ENCODE data around the gene XYLT1.
"Not testable (repeated sequence)": the region's sequence is repeated elsewhere in the genome, so short reads cannot be mapped to it uniquely, and the experiment has no call there.

Gene XYLT1

DNA sequence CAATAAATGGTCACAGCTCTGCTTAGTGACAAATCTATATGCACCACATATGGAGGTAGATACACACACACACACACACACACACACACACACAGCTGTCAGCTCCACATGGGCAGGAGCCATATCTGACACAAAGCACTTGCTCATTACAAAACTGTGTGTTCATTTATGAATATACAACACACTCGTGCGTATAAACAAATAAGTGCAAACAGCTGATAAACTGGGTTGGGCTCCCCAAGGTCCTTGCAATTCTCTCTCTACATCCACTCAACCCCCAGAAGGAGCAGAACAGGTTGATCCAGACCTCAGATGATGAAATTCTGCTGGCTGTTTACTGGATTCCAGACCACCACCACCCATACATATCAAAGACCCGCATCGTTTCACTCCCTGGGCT, 140.7 kb downstream of the XYLT1 start:
- DNase-seq: no peak

DNA sequence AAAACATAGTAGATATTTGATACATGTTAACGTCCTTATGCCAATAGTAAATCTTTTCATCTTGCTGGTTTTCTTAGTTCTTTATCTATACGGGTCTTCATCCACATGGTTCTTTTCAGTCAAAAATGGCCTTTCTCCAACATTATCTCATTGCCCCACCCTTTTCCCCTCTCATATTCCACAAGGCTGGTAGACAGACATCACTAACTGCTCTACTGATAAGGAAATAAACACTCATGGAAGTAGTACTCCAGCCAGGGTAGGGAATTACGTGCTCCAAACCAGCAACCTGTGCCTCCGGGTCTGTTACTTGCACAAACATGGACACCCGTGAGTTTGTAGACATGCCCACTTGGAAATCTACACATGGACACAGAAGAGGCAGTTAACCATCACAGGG, 141.4 kb downstream of the XYLT1 start:
- no peak for DNase-seq

DNA sequence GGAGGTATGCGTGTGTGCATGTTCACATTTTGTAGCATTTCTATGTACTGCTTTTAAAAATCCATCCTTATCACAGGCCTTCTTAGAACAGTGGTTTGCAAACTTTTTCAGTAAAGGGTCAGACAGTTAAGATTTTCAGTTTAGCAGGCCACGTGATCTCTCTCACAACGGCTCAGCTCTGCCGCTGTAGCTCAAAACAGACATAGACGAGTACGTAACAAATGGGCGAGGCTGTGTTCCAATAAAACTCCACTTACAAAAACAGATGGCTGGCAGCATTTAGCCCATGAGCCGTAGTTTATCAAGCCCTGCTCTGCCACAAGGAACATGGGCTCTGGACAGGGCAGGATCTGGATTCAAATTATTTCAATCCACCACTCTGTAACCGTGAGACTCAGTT, 141.8 kb downstream of the XYLT1 start:
- DNase-seq: no peak

DNA sequence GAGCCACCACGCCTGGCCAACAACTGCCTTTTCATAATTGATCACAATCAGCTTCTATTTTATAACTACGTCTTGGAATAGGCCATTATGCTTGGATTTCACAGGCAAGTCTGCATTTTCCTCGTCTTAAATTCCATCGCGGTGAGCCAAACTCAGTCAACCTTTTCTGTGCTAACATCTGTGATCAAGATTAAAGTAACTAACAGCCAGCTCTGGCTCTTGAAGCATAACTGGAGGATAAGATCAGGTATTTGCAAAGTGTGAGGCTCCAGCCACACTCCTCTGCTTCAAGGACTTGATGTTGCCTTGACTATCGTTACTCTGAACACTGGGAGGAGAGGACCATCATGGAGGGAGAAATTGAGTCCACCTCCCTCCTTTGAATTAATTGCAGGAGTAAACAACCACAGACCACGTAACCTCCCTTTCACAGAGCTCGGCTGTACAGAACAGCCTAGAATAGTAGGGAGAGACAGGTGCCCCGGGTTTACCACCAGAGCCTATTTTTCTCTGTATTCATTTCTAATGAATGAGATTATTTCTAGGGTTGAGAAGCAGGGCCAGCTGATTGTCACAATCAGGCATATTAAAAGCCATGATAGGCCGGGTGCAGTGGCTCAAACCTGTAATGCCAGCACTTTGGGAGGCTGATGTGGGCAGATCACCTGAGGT, 143.0 kb downstream of the XYLT1 start:
- DNase-seq: no peak

DNA sequence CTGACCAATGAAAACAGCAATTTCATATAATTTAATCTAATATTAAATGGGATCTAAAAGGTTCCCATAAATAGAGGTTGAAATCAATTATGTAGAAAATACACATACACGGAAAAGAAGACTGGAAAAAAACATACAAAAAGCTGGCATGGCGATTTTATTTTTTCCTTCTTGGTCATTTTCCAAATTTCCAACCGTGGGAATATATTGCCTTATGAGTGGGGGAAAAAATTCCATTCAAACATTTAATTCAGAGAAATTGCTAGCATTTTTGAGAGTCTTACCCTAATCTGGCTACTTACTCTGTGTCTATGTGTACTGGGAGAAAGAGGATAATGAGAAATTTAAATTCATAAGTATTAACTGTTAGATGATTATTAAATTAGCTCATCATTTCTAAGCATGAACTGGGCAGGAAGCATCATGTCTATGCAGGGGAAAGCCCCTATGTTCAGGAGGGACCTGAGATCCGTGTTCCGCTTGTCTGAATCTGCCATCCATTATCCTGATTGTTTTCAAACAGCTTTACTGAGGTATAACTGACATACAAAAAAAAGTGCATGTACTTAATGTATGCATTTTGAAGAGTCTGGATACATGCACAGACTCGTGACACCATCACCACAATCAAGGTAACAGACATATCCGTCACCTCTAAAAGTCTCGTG, 145.2 kb downstream of the XYLT1 start:
- no peak for DNase-seq

DNA sequence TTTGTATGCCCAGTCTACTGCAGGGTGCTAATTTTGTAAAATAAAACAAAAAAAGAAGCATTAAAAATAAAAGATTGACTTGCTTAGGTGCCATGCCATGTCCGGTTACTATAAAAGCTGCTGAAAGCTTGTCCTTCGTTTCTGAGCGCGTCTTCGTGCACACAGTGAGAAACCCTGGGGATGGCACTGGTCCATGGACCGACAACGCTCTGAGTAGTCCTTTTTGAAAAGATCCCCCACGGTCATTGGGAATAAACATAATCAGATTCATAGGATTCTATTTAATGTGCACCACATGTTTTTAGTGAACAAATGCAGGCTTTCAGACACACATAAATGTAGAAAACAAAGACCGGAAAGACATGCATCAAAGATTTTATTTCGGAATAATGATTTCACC, 146.3 kb downstream of the XYLT1 start:
- no peak for DNase-seq

DNA sequence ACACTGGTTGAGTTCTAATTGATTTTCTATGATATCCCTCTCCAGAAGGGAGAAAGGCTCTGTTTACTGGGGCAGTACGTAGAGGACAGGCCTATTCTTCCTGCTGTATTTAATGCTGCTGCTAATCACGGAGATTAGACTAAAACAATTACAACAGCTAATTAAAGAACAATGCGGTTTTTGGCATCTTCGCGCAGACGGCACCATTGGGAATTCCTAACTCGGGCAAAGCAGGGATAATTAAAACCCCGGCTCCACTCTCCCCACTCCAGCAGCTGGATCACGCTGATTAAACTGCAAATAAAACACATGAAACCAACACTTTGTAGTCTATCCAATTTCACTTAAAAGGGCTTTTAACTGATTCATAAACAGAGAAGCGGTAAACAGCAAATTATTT, 147.6 kb downstream of the XYLT1 start:
- DNase-seq: no peak

DNA sequence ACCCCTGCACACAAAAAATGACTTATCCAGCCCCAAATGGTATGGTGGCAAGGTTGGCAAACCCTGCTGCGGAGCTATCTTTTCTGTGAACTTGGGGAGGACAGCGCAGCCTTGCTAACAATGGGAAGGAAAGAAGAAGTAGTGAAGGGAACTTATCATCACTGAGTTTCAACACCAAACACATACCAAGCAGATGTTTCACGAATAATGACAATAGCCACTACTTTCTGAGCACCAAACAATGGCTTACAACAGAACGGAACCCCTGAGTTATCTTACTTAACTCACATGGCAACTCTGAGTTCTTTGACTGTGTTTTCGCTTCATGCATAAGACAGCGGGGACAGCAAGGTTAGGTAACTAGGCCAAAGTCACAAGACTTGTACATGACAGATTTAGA, 148.9 kb downstream of the XYLT1 start:
- DNase-seq: no peak

DNA sequence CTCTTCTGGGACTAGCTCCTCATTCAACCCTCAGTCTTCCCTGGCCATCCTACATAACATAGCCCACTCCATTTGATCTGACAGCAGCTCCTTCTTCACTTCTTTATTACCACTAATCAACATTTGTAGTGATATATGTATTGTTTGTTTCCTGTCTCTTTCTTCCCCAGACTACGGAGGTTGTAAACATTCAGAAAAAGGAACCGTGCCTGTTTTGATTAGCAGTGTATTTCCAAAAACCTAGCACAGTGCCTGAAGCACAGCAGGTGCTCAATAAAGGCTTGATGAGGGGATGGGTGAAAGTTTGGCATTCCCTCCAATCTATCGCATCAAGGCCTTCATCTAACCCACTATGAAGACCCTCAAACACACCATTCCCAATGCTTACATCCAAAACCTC, 150.8 kb downstream of the XYLT1 start:
- no peak for DNase-seq

DNA sequence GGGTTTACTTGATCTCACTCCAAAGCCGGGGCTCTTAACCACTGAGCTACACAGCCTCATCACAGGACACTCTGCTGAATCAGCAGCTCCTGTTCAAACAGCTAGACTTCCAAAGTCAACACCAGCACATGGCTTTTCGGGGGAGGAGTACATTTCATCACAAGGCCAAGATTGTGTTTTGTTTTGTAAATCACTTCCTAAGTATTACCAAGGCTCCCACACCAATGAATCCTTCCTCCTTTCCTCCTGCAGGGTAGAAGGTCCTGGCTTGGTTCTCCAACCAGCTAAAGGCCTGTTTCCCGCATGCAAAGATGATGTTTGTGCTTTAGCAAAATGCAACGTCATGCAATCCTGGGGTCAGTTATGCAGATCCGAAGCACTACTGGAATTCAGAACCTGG, 152.5 kb downstream of the XYLT1 start:
- DNase-seq: no peak

DNA sequence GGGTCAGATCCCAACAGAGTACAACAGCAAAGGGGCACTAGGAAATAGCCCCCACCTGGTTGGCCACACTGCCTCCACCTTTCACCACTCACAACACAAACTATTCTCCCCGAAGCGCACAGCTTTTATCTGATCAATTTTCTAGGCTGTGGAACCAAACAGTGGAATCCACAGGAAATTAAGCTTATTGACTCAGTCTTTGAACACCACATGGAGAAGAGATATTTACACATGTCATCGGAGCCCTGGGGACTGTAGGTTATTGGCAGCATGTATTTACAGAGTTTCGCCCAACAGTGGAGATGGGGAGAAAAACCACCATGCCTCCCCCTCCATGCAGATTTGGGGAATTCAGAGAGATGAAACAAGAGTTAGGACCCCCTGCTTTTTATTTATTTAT, 154.8 kb downstream of the XYLT1 start:
- no peak for DNase-seq

DNA sequence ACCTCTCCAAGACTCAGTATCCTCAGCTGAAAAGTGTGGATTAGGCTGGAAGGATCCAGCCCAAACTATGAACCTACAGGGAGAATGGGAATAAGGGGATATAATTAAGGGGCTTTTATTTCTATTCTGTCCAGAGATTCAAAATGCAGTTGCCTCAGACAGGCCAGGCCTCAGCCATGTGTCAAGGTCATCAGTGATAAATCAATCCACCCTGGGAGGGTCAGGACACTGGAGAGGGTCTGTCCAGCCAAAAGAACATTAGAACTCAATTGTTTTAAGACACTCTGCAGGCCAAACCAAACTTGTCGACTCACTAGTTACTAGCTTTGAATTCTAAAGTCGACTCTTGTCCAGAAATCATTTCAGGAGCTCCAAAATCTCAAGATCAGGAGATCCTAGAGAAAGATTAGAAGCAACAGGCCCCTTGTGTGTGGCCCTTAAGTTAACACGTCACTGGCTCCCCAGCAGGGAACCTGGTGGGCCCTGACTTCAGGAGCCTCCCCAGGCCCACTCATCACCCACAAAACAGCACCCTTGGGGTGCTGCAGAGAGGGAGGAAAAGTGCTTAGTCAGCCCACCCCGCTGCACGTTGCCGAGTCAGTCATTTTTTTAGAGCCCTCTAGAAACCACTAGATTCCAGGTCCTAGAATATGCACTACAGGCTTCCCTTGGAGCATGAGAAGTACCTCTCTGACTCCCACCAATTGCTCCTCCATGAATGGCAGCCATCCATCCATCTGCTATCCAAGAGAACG, 156.8 kb downstream of the XYLT1 start:
- no peak for DNase-seq

DNA sequence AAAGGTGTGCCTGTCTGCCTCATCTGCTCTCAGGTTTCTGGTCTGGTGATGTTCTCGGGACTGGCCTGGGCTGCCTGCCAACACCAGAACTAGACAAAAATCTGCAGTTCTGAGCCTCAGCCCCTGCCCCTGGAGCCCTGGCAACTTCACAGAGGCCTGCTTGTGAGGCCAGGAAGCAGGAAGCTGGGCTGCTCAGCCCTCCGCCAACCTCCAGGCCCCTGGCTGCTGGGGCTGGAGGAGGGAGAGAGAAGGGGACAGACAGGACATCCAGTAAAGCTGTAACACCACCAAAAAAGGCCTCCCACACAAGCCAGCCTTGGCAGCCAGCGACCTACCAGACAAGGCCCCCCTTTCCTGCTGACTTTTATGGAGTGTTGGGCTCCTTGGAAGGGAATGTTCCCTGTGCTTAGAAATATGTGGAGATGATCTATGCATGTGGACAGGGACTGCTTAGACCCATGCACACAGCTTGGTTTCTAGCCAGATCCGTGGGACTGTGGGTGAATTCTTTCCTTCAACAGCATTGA, 157.6 kb downstream of the XYLT1 start:
- DNase-seq: no peak

DNA sequence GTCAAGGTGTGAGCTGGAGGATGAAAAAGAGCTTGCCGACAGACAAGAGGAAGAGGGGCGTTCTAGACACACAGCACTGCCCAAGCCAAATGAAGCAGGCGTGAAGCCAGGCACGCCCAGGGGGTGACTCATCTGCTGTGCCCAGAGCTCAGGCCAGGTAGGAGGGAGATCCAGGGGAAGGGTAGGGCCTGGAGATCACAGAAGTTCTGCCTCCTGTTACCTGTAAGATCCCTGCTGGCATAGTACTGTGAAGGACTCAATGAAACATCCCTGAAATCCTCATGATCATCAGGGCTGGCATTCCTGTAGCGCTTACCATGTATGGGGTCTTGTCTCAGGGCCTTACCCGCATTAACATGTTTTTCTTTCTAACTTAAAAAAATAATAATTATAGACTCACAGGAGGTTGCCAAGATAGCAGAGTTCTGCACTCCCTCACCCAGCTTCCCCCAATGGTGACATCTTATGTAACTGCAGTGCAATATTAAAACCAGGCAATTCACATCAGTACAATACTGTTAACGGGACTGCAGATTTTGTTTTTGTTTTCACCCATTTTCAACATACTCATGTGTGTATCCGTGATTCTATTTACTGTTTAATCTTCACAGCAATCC, 158.6 kb downstream of the XYLT1 start:
- DNase-seq: no peak

DNA sequence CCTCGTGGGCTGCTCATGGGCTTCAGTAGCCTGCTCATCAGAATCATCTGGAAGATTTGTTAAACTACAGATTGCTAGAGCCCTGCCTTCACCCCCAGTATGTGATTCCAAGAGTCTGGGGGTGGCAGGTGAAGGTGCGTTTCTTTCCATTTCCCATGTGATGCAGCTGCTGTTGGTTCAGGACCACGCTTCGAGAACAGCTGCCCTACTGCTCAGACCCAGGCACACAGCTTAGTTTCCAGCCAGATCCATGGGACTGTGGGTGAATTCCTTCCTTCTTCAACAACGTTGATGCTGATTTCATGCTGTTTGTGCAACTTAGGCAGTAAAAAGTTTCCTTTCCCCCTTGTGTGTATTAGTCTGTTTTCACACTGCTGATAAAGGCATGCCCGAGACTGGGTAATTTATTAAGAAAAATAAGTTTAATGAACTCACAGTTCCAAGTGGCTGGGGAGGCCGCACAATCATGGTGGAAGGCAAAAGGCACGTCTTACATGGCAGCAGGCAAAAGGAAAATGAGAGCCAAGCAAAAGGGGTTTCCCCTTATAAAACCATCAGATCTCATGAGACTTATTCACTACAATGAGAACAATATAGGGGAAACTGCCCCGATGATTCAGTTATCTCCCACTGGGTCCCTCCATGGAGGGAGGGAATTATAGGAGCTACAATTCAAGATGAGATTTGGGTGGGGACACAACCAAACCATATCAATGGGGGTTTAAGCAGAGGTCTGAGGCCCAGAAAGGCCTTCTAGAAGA, 159.2 kb downstream of the XYLT1 start:
- no peak for DNase-seq

DNA sequence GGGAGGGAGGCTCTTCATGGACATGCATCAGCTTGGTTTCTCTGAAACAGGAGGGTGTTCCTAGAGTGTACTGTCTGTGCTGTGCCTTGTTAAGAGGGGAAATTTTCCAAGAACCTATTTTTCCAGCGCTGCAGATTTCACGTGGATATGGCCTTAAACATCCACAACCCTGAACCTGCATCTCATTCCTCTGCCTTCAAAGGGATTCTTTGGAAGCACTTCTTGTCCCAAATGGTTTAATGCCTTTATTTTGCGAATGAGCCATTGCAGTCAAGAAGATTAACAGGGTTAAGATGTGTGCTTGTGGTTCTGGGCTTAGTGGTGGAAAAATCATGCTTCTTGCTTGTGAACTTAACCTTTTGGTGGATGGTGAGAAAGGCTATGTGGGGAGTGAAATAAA, 161.2 kb downstream of the XYLT1 start:
- no peak for DNase-seq

DNA sequence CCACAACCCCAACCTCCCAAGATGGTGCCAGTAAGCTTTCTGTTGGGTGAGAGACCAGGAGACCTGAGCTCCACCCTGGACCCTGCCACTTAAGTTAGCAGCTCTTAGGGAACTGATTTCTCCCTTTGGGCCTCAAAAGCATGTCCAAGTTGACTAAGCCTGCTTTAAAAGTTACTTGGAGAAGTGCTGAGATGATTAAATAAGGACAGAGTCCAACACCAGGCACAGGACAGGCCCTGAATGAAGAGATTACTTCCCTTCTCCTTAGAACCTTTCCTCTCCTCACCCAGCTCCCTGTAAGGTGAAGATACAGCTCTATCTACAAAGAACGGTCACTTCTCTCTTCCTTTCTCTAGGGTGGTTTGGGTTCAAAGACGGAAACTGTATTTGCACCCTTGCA, 162.6 kb downstream of the XYLT1 start:
- no peak for DNase-seq

DNA sequence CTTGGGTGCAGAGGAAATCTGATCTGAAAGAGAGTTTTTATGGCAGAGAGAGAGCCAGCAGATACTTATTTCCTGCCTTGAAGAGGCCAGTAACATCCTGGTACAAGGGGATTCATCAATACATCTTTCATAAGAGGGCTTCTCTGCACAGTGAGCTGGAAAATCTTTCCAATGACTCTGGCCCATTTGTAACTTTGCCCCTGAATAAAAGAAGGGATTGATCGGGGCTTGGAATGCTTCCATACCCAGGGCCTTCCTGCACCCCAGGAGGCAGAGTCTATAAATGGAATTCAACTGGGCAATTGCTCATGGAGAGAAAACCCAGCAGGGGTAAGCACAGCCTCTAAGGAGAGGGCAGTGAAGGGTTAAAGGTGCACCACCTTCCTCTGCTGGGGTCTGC, 163.3 kb downstream of the XYLT1 start:
- no peak for DNase-seq

DNA sequence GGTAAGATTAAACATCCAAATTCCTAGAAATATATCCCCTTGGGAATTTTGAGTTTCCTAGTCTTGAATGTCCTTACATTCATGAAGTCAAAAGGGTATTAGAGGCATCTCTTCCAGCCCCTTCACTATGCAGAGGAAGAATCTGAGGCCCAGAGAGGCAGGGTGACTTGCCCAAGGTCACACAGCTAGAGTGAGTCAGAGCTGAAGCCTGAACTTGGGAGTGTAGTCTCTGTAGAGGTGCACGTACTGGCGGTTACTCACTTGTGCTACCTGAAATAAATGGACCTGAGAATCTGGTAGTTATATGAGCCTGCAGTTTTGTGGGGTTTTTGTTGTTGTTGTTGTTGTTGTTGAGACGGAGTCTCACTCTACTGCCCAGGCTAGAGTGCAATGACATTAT, 164.0 kb downstream of the XYLT1 start:
- DNase-seq: no peak

DNA sequence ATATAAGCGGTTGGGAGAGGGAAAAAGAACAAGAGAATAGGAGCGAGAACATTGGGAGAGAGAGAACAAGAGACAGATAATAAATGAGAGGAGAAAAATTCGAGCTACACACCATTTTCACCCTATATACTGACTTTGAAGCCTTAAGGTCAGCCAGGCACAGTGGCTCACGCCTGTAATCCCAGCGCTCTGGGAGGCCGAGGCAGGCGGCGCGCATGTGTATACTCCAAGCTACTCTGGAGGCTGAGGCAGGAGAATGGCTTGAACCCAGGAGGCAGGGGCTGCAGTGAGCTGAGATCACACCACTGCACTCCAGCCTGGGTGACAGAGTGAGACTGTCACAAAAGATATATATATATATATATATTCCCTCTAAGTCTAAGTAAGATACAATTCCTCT, 164.5 kb downstream of the XYLT1 start:
- DNase-seq: not testable (repeated sequence)

DNA sequence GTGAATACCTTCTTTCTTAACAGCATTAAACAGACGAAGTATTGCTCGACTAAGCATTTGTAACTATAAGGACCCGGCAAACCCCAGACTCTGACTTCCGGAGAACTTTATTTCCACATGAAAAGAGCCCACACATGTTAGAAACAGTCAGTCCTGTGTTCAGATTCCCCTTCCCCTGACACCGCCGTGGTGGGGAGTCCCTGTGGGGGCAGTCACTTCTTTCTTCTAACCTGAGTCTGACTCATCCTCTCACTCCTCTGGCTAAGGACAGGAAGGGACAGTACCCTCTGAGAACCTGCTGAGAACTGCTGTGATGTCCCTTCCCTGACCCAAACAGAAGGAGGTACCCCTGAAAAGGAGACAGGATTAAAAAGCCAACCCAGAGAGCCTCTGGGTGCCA, 165.1 kb downstream of the XYLT1 start:
- no peak for DNase-seq

DNA sequence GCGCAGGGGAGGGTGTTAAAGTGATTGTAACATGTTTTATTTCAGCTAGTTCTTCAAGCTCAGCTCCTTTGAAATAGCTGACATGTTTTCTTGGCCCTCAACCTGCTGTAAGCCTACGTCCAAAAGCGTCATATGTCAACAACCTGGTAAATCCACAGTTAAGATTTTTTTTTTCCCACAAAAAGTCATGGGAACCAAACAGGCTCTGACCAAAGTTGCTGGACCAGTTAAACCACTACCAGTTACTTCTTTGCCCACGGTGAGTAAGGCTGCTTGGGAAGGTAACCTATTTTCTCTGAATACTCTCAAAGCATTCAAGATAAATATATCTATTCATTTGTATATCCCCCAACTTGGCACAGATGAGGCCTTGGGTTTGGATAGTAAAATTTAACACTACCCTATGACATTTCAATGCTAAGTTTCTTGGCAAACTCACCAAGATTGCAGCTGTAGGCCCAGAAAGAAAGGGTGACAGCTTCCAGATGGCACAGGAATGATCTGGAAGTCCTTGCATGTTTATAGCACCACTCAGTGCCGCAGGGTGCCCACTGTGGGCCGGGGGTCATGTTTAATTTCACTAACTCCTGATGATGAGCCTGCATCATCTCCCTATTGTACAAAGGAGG, 166.2 kb downstream of the XYLT1 start:
- no peak for DNase-seq

Data from T-helper 9 cell (primary cell).